Right renal cortex interstitium (tissue), 3 donors: ENCODE measurements around the gene HES4. TPM values are rescaled to one million over a fixed set of nuclear protein-coding genes. Genes with fewer than 3 reads are reported as not detected.
"Not testable (repeated sequence)": the region's sequence is repeated elsewhere in the genome, so short reads cannot be mapped to it uniquely, and the experiment has no call there.

Source experiments
- DNase-seq, 3 donors: peaks; one replicate each; pipeline ENCODE4 v3.0.0-alpha.2; 2013; ENCODE audit warnings: low read depth in 3 of 3, low spot score in 2 of 3
- polyA plus RNA-seq, 3 donors: library from polyadenylated mRNA; unstranded; fragments of 120-200 nt; gene quantifications; one replicate each; pipeline ENCODE4 v1.2.1, GENCODE V29; 2013; ENCODE audit not compliant: insufficient read length in 3 of 3

Gene HES4
- polyA plus RNA-seq, 3 donors, result 13.6 to 17.3 (median 16.1) TPM

DNA sequence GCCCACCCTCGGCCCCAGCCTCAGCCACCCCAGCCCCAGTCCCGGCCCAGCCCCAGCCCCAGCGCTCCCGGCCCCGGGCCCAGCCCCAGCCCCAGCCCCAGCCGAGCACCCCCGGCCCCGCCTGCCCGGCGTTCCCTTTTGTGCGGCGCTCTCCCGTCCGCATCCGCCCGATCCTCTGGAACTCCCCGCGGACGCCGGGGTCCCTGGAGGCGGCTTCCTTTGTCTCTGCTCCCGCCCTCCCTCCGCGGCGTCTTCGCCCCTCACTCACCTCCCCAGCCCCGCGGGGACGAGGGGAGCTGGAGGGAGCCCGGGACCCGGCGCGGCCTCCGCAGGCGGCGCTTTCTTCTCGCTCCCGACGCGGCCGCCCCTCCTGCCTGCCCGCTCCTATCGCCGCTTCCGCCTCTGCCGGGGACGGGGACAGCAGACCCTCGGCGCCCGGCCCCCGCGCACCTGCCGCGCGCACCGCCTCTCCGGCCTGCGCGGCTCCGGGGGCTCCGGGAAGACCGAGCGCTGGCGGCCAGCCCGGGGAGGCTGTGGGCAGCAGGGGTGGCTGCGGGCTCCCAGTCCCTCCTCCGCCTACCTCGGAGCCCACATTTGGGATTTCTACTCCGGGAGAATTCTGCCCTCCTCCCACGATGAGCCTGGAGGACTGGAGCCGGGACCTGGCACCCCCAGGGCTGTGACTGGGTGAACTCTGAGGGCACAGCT lies 34.0 kb upstream of the HES4 start:
- DNase-seq, result no peak

DNA sequence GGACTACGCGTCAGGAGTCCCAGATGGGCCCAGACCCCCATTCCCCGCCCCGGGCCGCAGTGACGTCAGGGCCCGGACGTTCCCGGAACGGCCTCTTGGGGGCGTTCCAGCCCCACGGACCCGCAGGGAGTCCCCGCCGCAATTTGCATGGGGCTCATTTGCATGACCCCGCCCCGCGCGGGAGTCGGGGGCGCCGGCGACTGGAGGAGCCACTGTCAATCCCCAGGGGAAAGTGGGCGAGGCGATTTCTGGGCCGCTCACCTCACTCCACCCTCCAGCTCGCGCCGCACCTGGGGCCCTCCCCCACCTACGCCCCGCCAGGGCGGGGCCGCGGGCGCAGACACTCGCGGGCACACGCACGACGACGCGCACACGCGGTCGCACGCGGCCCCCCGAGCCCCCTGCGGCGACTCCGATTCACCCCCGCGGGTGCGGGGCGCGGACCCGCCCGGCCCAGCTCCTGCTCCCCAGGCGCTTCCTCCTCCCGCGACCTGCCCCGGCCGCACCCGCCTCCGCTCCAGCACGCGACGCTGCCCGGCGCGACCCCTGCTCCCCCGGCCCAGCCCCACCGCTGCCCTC lies 33.2 kb upstream of the HES4 start:
- DNase-seq, result peak in 2 of 3 donors; percentile 75 to 82

DNA sequence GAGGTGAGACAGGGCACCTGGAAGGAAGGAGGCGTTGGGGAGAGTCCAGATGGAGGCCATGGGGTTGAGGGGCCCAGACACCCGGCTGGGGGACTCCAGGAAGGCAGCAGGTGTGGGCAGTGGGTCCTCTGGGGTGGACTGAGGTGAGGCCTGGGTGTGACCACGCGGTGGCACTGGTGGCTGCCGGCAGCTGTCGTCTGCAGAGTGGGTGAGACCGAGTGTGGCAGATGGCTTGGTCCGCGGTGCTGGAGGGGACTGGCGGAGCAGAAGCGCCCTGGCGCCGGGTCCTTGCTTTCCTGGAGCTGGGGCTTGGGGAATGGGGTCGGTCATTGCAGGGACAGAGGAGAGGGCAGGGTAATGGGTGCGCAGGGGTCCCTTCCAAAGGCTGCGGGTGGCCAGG lies 32.5 kb upstream of the HES4 start:
- no peak for DNase-seq

DNA sequence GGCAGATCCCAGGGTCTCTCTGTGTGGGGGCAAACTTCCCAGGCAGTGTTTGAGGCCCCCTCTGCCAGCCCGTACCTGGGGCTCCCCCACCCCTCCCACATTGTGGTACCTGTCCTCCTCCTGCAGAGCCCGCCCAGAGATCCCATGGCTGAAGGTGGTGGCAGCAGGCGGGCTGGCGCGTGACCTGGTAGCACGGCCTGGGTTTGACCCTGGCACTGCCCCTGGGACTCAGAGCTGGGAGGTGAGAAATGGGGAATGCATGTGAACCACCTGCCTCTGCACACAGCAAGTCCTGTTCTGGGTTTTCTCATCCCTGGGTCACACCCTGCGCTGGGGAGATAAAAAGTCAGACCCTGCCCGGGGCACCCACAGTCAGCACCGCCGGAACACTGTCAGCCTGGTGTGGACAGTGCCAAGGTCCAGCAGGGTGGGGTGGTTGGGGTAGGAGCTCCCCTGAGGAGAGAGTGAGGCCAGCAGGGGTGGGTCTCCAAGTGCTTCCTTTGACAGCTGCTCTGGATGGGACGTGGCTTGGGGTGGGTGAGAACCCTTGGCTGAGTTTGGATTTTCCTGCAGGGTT lies 31.9 kb upstream of the HES4 start:
- no peak for DNase-seq

DNA sequence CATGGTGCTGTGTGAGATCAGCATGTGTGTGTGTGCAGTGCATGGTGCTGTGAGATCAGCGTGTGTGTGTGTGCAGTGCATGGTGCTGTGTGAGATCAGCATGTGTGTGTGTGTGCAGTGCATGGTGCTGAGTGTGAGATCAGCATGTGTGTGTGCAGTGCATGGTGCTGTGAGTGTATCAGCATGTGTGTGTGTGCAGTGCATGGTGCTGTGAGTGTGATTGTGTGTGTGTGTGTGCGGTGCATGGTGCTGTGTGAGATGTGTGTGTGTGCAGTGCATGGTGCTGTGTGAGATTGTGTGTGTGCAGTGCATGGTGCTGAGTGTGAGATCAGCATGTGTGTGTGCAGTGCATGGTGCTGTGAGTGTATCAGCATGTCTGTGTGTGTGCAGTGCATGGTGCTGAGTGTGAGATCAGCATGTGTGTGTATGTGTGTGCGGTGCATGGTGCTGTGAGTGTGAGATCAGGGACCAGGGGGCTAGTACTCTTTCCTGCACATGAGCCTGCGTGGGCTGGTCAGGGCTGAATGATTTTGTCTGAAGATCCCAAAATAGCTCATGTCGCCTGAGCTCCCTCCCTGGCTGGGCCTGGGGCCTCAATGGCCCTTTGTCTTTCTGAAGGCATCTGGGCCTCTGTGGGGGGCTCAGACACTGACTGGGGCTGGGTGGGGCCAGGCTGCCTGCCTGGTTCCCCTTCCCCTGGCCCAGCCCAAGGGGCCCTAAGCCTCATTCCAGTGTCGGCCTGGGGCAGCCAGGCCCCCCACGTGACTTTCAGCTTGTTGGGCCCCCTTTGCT lies 31.2 kb upstream of the HES4 start:
- not testable (repeated sequence) for DNase-seq

DNA sequence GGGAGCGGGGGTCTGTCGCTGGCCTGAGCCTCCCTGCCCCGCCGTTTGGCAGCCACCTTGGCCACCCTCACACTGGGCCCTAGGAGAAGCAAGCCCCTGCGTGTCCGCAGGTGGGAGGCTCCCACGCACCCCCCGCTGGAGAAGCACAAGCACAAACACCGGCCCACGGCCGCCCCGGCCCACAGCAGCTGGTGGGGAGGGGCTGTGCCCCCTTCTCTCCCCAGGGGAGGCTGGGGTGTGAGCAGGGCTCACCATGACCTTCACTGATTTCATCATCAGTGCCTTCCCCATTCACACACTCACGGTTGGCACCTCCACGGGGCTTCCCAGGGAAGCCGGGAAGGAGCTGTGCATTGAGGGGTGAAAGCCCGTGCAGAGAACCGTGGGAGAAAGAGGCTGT lies 27.9 kb upstream of the HES4 start:
- no peak for DNase-seq

DNA sequence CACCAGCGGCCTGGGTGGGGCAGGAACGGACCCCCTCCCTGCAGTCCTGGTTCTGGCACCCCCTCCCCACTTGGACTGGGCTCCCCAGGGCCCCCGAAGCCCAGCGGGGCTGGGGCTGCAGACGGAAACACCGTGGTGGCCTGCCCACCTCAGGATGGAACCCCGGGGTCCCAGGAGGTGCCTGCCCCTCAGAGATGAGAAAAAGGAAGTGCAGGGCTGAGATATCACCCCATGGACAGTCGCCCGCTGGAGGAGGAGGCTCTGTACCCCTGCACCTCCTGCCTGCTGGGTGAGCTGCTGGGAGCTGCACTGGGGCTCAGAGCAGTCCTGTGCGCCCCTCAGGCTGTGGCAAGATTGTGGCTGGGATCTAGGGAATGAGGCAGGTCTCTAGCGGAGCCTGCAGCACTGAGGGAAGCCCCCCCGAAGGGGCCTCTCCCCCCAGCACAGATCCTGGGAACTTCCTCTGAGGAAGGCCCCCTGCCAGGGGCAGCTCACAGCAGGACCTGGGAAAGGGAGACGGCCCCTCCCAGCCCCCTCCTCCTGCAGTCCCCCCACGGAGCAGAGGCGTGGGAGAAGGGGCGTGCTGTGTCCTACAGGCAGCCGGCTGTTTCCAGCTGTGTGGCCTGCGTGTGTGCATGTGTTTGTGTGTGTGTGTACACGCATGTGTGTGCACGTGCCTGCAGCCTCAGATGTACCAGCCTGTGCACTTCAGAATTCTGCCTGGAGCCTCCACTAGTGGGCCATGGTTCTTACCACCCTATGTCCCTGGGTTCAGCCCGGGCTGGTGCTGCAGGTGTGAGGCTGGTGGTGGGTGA lies 26.9 kb upstream of the HES4 start:
- no peak for DNase-seq

DNA sequence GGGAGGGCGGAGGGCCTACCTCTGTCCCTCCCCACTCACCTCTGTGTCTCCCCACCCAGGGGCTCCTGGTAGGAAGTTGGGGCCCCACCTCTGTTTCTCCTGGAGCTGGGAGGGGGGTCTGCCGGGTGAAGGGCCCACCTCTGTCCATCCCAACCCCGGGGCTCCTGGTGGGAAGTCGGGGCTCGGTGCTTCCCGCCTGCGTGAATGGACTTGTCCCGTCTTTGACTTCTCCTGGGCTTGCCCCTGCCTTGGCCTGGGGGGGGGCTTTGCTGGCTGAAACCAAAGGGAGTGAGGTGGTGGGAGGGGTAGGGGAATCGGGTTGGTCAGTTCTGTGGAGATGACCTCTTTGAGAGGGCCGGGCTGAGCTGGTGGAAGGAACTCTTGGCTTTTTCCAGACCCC lies 25.8 kb upstream of the HES4 start:
- DNase-seq, result no peak

DNA sequence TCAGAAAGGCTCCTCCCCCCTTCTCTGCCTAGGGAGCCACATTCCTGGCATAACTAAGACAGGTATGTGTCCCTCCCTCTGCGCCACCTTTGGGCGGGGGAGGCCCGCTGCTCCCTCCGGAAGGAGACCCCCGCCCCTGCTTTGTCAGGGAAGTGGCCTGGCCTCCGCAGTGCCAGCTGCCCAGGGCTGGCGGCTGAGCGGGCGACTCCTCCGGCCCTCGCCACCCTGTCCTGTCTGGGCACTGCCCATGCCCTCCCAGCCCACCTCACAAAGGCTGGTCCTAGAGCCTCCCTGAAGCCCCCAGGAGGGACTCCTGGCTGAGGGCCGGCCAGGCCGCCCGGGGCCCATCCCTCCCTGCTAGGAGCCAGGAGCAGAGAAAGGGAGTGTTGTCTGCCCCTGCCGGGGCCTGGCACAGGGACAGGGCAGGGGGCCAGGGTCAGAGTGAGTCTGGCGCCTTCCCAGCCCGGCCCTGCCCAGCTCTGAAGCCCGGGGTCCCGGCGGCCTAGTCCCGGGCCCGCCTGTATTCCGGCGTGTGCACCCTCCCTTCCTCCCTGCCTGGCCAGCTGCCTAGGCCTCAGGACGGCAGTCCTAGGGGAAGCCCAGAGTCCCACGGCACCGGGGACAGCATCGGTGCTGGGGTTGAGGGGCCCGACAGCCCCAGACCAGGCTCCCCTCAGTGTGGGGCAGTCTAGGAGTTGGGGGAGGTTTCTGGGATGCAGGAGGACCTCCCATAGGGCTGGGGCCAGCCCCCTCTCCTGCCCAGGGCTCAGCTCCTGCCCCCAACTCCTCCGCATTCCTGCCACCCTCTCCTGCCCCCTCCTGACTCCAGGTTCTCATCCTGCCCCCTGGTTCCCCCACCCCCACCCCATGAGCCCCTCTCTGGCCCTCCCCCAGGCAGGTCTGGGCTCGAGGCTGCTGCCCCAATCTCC lies 25.1 kb upstream of the HES4 start:
- DNase-seq, result no peak

DNA sequence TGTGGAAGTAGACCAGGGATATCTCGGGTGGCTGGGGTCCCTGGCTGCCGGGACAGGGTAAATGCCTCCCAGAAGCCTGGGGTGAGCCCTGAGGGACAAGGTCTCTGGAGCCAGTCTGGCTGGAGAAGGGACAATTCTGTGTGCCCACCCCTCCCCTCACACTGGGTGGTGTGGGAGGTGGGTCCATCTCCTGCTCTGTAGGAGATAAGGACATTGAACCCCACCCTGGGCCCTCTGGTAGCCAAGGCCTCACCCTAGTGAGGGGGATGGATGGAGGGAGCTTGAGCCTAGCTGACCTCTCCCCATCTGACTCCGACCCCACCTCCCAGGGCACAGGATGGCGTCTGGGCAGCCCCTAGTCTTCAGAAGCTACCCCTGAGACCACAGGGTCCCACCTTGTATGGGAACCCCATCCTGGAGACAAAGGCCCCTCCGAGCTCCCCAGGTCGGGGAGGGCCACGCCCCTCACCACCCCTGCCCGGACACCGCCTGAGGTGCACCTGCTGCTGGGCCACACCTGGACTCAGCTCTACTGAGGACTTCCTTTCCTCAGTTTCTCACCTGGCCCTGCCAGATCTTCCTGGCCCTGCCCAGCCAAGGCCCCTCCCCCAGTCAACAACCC lies 24.4 kb upstream of the HES4 start:
- no peak for DNase-seq

DNA sequence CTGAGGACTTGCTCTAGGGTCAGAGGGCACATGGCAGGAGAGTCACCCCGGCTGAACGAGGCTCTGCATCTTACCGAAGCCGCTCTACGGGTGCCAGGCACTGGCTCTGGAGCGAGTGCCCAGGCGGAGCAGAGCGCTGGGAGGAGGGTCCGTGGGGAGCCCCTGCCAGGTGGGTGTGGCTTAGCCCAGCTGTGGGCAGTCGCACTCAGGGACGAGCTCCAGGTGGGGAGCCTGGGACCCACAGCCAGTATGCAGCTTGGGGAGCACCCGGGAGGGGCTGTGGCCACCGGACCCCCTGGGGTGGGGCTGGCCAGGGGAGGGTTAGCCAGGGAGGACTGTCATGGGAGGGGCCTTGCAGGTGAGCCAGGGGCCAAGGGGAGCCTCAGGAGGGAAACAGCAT lies 23.8 kb upstream of the HES4 start:
- no peak for DNase-seq

DNA sequence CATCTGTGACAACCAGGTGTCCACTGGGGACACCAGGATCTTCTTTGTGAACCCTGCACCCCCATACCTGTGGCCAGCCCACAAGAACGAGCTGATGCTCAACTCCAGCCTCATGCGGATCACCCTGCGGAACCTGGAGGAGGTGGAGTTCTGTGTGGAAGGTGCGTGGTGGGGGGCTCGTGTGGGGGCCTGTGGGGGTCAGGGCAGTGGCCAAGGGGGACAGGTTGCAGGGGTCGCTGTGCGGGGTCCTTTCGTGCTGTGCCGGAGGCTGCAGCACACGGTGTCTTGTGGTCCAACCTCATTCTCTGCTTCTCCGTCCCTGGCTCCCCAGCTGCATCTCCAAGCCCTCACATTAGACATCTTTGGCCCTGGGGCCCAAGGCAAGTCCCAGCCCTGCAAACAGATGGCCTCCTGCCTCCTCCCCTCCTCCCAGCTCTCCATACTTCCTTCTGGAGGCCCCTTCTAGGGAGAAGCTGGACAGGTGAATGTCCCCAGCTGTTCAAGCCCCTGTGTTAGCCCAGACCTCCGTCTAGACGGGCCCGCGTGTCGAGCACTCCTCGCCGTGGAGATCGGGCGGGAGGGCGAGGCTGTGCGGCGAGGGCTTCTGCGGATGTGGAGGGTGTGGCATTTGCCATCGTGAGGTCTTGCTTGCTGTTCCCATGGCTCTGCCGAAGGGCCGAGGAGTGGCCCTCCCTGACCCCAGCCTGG lies 22.6 kb upstream of the HES4 start:
- no peak for DNase-seq

DNA sequence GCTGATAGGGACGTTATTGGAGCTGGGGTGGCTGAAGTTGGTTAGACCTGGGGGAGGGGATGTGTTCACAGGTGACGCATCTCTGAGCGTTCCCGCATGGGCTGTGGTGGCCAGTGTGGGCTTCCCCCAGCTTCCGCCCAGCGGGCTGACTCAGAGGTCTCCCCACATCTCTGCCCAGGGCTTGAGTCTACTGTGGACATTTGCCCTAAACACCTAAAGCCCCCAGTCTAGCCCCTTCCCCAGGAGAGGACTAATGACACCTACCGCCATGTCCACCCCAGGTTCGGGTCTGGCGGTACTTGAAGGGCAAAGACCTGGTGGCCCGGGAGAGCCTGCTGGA lies 22.0 kb upstream of the HES4 start:
- no peak for DNase-seq

DNA sequence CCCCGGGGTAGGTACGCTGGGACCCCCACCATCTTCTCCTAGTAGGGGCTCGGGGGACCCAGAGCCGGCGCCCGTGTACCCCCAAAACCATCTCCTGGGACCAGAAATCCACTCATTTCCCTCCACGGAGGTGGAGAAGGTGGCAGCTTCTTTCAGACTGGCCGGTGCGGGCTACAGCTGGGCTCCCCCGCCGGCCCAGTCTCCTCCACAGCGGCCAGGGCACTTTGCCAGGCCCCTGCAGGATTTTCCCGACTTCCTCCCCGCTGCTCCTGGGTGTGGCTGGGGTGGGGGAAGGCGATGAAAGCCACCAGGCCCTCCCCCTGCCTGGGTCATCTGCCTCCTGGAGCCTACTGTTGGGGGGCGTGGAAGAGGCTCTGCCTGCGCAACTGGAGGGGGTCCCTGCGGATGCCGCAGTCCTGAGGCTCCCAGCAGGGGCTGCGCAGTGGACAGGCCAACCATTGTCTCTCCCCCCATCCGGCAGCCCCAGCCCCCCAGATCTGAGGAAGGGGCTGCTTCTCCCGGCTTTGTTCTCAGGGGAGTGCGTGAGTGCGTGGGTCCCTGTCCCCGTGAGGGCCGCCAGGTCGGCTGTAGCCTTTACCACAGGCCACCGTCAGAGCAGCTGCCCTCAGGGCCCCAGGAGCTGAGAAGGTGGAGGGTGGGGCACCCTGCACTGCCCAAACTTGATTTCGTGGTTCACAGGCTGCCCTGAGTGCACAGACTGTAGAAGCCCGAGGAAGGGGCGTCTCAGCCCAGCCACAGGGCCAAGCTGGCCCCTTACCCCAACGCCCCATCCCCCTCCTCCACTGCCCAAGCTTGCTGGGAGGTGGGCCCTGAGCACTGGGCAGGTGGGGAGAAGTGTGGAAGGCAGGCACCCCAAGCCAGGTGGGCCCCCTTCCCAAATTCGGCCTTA lies 21.4 kb upstream of the HES4 start:
- DNase-seq, result no peak

DNA sequence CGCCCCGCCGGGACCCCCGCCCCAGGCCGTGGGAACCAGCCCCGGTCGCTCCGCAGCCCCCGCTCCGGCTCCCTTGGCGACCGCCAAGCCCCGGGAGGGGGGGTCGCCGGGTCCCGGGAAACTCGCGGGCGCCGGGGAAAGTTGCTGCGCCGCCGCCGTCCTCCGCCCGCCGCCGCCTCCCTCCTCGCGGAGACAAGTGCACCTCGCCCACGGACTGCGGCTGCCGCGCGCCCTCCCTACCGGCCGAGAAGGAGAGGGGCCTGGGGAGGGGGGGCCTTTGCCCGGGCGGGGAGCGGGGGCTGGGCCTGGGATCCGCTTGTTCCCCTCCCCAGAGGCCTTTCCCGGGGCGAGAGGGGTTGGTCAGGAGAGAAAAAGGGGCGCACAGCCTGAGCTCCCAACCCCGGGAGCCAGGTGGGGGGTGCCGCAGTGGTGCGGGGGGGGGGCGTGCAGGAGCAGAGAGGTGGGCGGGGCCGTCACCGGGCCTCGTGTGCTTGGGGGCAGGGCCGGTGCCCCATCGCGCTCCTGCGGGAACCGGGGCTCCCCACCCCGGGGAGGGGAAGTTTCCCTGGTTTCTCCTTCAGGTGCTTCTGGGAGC lies 20.6 kb upstream of the HES4 start:
- no peak for DNase-seq

DNA sequence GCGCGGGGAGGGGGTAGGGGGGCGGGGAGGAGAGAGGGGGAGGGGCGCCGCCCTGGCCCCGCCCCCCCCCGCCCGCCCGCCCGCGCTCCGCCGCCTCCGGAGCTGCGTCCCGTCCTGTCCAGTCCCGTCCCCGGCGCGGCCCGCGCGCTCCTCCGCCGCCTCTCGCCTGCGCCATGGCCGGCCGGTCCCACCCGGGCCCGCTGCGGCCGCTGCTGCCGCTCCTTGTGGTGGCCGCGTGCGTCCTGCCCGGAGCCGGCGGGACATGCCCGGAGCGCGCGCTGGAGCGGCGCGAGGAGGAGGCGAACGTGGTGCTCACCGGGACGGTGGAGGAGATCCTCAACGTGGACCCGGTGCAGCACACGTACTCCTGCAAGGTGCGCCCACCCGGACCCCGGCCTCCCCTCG lies 20.1 kb upstream of the HES4 start, which contains the start of gene AGRN:
Gene AGRN, plus strand, starts transcription at position 121 of the 405 bp plus-strand sequence. Its CDS starts 53 bp downstream, at position 174.
- no peak for DNase-seq
